Measurements from ENCODE around the gene SEC61B. TPM values are rescaled to one million over a fixed set of nuclear protein-coding genes. Genes with fewer than 3 reads are reported as not detected.
A peak's percentile ranks its signal among the peaks of the same experiment; 100 is the strongest.
"Not testable (repeated sequence)": the region's sequence is repeated elsewhere in the genome, so short reads cannot be mapped to it uniquely, and the experiment has no call there.

SEC61B gene
- polyA plus RNA-seq, 4 donors, result 145 to 156 (median 155) TPM

DNA sequence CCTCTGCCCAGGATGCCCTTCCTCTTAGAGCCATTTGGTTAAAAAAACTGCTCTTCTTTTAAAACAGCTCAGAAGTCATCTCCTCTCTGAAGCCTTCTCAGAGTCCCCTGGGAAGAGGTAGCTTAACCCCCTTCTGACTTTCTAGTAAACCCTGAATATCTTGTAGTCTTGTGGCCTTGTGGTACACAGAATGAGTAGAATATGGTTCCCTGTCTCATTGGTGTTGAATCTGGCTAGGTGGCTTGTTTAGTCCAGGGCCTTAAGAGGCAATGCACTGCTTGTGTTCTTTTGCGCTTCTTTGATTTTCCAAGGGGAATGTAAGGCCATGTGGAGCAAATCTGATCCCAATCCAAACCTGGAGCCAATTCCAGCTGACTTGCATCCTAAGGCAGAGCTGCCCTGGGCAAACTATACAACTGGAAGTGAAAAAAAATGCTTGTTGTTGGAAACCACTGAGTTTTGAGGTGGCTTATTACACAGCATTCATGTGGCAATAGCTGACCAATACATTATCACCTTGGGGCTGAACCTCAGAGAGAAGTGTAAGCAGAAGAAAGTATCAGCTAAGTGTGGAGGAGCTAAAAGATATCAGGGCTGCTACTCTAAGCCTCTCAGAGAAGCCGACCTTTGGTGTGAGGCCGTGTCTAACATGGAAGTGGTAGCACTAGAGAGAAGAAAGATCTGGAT, 31.3 kb upstream of the SEC61B start:
- DNase-seq (ENCODE audit: low read depth in 4 of 4, low spot score in 3 of 4), result no peak

DNA sequence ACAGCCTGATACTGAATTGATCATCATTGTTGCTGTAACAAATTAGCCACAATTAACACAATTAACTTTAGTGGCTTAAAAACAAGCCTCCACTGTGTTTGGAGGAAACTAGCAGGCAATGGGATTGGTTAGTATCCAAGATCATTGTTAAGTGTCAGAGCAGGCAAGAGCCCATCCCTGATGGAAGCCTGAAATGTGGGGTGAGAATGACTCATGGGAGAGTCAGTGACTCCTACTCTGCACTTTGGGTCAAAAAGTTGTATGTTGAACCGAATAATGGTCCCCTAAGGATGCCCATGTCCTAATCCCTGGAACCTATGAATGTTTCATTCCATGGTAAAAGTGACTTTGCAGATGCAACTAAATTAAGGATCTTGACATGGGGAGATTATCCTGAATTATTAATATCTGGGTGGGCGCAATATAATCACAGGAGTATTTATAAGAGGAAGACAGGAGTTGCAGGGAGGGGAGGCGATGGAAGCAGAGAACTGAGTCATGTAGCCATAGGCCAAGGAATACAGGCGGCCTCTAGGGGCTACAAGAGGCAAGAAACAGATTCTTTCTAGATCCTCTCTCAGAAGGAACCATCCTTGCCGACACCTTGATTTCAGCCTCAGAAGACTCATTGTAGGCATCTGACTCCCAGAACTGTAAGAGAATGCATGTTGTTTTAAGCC, 29.2 kb upstream of the SEC61B start:
- no peak for DNase-seq (ENCODE audit: low read depth in 4 of 4, low spot score in 3 of 4)

DNA sequence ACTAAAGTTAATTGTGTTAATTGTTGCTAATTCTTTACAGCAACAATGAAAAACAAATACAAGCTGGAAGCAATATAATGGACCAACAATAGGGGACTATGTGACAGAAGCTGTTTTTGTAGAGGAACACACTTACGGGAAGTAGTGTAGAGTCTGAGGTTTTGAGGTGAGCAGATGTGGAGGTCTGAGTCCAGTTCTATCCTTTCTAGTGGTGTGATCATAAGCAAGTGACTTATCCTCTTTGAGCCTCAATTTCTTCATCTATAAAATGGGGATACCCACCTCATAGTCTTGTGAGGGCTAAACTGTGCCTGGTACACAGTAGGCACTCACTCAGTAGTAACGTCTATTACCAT, 28.6 kb upstream of the SEC61B start:
- no peak for DNase-seq (ENCODE audit: low read depth in 4 of 4, low spot score in 3 of 4)

DNA sequence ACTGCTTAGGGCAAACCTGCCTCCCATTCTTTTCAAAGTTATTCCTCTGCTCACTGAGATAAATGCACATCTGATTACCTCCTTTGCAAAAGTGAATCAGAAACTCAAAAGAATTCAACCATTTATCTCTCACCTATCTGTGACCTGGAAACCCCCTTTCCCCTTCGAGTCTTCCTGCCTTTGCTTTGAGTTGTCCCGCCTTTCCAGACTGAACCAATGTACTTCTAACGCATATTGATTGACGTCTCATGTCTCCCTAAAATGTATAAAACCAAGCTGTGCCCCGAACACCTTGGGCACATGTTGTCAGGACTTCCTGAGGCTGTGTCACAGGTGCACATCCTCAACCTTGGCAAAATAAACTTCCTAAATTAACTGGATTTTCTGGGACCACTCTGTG, 25.6 kb upstream of the SEC61B start:
- not testable (repeated sequence) for DNase-seq (ENCODE audit: low read depth in 4 of 4, low spot score in 3 of 4)

DNA sequence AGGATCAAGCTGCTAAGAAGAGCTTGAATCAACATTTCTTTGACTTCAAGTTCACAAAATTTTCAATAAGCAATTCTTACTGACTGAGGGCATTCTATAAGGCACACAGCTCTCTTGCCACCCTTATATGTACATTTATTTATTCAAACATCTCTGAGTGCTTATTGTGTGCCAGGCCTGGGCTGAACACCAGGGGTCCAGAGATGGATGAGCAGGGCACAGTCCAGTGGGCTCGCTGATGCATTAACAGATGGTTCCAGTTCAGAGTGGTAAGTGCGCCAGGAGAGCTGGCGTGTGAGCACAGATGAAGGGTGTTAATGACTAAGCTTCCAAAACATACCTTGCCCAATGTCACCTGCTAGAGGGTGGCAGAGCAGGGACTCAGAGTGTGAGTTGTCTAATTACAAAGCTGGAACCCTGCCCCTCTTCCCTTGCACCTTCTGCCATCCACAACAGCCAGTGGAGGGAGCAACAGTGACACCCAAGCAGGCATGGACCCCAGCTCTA, 24.9 kb upstream of the SEC61B start:
- DNase-seq (ENCODE audit: low read depth in 4 of 4, low spot score in 3 of 4), result no peak

DNA sequence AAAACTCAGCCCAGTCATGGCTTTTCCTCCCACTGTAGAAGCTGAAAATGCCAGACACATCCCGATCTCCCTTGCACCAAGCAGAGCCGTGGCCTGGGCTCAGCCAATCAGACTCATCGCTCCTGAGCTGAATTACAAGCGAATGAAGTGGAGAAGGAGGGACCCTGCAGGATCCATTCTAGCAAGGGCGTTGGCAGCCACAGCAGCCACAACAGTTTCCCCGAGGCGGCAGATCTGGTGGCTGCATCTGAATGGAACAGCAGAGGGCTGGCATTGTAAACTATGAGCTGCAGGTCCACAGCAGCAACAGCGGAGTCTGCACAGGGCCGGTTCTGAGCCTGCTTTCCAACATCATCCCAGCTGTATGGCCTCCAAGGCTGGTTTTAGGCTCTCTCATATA, 24.1 kb upstream of the SEC61B start:
- no peak for DNase-seq (ENCODE audit: low read depth in 4 of 4, low spot score in 3 of 4)

DNA sequence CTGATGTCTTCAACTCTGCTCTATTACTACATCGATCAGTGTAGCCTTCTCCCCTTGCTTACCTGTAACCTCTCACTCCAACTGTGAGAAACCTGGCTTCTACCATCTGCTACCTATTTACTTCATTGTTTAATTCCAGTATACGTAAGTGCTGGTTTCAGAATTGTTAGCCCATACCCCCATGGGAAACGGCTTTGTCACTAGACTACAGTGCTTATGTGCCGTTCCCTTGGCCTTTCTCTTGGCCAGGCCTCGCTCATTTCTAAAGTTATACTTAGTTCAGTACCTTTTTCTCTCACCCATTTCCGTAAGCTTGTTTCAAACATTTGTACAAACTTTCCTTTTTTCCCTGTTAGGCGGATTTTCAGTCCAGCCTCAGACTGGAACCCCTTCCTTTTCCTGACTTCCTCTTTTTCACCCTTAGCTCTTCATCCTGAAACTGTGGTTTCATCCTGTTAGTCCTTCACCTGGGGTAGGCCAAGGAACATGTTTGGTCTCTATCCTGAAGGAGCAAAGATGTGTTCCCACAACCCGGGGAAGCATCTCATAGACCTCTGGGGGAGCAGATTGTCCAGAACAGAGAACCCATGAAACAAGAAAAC, 22.0 kb upstream of the SEC61B start:
- DNase-seq (ENCODE audit: low read depth in 4 of 4, low spot score in 3 of 4), result no peak

DNA sequence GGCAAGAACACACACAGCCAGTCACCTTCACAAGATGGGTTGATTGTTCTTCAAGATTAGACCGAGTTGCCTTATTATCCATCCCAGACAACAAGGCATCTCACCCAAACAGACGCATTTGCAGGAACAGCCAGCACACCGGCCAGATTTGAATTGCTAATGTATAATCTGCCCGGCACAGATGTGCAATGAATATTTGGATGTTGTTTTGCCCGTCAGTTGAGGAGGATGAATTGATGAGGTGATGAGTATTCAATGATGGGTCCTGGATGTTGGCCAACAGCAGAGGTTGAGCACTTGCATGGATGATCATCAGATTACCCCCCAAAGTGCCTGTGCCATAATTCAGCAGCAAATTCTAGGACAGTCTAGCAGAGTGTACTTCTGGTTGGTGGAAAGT, 20.5 kb upstream of the SEC61B start:
- no peak for DNase-seq (ENCODE audit: low read depth in 4 of 4, low spot score in 3 of 4)

DNA sequence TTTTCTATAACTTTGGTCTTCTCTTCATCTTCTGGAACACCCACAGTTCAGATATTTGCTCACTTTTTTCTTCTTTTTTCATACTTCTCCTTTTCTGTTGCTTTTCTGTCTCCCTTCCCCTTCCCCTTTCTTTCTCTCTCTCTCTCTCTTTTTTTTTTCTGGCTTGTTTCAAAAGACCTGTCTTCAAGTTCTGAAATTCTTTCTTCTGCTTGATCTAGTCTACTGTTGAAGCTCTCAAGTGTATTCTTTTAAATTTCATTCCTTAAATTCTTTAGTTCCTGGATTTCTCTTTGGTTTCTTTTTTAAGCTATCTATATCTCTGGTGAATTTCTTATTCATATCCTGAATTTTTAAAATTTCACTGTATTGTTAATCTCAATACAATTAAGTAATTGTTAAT, 11.5 kb upstream of the SEC61B start:
- DNase-seq (ENCODE audit: low read depth in 4 of 4, low spot score in 3 of 4), result no peak

DNA sequence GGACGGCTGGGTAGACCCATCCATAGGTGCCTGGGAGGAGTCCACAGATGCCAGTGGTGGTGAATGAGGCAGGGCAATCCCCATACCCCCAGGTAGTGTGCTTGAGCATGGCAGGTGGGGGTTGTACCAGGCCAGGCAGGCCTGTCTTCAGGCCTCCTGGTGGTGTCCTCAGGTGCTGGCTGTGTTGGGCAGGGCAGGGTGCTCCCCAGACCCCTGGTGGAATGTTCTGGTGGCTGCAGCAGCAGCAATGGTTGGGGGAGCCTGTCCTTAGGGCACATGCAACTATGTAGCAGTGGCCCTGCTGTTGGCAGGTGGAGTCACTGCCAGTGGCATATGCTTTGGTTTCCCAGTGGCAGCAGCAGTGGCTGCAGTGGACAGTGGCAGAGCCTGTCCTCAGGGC, 10.3 kb upstream of the SEC61B start:
- no peak for DNase-seq (ENCODE audit: low read depth in 4 of 4, low spot score in 3 of 4)

DNA sequence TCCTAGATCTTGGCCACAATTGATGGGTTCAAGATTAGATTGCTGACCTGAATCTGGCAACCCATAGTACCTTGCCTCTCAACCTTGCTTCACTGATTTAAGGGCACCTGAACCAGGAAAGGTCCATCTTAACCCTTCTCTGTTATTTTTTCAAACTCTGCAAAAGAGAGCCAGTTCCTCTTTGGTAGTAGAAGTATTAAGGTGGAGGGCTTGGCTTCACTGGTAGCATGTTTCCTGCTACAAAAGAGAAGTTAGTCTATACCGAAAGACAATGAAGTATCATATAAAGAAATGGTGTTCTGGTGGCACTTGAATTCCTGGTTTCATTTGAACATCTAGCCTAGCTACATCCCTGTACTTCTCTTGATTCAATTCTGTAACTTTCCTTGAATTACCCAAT, 8.9 kb upstream of the SEC61B start:
- DNase-seq (ENCODE audit: low read depth in 4 of 4, low spot score in 3 of 4), result no peak

DNA sequence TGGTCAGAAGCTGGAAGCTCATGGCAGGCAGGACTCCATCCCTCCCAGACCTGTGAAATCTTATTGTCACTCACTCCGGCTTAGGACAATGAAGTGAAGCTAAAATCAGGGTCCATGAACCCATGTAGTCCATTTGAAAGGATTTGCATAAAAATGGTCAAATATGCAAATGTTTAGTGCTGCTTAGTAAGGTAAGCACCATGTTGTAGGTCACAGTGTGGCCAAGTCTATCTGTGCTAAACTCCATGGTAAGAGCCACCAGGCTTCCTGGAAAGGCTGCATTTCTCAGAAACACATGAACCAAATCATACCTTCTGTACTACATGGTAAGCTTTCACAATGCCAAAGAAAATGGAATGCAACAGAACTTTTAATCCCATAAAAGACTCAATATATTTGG, 6.0 kb upstream of the SEC61B start:
- no peak for DNase-seq (ENCODE audit: low read depth in 4 of 4, low spot score in 3 of 4)

DNA sequence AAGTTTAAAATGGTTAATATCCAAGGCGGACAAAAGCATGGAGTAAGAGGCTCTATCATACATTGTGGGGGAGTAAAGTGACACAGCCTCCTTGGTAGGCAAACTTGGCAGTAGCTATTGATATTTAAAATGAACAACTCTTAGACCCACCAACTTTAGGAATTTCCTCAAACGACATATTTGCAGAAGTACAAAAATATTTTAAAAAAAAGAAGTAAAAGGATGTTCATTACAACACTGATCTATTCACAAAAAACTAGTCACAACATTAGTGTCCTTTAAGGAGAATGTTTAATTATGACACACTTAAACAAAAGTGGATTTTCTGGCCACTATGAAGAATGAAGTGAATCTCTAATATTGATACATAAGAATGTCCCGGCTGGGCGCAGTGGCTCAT, 2.1 kb upstream of the SEC61B start:
- DNase-seq (ENCODE audit: low read depth in 4 of 4, low spot score in 3 of 4), result no peak

DNA sequence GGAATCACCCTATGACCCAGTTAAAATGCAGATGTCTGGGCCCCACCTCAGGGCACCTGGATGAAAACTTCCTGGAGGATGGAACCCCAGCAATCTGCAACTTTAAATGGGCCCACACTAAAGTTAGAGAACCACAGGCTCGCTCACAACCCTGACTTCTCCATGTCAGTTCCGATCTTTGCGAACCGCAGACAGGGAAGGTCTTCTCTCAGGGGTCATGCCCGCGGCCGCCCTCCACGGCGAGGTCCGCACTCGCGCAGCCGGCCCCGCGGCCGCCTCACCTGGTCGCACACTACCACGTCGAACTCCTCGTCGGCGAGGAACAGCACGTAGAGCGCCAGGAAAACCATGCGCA, 839 bp upstream of the SEC61B start:
- no peak for DNase-seq (ENCODE audit: low read depth in 4 of 4, low spot score in 3 of 4)

DNA sequence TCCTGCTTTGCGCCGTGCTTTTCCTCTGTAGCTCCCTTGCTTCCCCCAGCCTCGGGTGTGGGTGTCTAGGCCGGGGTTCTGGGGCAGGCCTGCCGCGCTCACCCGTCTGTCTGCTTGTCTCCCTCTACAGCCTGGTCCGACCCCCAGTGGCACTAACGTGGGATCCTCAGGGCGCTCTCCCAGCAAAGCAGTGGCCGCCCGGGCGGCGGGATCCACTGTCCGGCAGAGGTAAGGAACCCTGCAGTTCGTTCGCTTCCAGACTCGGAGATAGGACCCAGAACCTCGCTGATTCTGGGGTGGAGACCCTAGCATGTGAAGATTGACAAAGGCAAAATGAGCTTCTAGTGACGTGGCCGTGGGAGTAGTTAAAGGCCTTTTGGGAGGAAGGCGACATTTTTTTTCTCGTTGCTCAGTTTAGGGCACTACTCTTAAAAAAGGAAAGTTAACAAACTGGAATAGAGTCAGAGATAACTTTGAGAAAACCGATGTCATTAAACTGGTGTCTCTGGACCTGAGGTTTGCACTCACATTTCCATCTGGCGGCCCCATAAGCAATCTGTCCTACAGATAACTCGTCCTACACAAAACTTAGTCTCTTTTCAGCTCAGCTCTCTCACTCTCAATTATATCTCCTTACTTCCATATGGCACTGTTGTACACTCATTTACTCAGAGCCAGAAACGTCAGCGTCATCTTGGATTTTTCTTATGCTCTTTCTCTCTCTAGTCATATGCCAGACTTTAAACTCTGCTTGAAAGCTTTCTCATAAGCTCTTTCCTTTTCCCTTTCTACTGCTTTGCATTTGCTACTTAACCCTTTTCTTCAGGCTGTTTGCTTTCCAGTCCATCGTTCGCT, 561 bp downstream of the SEC61B start:
- peak in 1 of 4 donors; percentile 12 for DNase-seq (ENCODE audit: low read depth in 4 of 4, low spot score in 3 of 4)

DNA sequence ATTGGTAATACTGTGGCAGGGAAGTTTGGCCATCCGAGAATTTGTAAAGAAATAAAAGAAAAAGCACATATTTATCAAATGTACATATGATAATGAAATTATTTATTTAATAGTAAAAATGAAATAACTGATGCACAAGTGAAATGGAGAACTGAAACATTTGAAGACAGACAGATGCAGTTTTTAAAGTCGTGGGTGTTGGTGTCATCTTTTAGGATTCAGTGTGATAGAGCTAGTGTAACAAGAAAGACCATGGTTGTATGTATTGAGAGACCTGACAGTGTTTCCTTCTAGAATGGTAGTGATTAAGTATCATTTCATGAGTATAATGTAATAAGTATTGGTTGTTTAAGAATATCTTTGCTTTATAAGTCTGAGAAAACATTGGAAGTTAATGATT, 2.4 kb downstream of the SEC61B start:
- no peak for DNase-seq (ENCODE audit: low read depth in 4 of 4, low spot score in 3 of 4)

DNA sequence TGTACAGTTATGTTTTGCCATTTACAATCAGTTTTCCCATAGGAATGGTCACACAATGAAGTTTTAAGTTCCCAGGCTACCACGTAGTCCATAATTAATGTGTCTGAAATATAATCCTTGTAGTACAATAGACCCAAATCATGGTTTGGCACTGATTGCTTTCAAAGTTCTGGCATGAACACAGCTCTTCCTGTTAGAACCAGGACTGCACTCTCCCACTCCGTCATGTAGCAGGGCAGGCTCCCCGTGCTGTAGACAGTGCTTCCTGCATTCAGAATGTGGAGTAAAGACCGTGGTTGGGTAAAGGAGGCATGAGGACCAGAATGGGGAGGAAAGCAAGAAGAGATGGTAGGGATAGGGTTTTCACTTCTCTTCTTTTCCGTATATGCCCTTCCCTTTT, 4.0 kb downstream of the SEC61B start:
- DNase-seq (ENCODE audit: low read depth in 4 of 4, low spot score in 3 of 4), result no peak

DNA sequence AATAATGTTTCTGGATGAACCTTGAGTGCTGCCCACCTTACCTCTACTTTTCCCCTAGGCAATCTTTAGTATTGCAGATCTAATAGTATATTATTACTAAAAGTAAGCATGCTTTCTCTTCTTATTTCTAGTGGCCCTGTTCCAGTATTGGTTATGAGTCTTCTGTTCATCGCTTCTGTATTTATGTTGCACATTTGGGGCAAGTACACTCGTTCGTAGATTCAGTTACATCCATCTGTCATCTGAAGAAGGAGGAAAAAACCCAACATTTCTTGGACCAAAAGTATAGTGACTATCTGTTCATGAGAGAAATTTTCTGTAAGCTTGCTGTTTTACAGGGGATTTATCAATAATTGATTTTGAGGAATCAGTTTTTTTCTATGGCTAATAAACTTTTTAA, 8.1 kb downstream of the SEC61B start:
- no peak for DNase-seq (ENCODE audit: low read depth in 4 of 4, low spot score in 3 of 4)

DNA sequence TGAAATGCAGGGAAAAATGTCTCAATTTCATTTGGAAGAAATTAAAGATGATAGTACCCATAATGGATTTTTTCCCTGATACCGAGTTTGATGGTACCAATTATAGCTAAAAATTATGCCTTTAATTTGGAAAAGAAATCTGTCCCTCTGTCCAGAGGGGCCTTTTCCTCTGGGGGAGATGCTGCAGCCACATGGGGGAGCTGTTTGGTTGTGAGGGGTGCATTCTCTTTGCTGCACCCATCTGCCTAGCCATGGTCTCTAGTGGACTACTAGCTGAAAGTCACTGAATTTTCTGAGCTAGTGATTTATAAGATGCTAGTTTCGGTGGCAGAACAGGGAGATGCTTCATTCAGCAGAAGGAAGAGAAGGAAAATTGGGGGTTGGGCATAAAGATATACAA, 9.6 kb downstream of the SEC61B start:
- DNase-seq (ENCODE audit: low read depth in 4 of 4, low spot score in 3 of 4), result no peak

DNA sequence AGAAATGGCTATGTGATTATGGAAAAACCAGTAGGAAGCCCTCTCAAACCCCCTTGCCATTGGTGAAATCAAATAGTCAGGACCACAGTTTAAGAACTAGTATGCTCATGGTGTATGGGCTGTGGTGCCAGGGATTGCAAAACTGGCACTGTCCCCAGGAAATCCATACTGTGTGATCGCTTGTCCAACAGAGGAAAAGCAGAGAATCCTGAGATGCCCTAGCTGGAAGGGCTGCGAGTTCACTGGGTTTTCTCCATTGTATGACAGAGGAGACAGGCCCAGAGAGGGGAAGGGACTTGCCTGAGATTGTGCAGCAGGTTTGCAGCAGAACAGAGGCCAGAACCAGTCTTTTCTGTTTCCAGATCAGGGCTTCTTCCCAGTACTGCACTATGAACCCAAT, 12.5 kb downstream of the SEC61B start:
- no peak for DNase-seq (ENCODE audit: low read depth in 4 of 4, low spot score in 3 of 4)

DNA sequence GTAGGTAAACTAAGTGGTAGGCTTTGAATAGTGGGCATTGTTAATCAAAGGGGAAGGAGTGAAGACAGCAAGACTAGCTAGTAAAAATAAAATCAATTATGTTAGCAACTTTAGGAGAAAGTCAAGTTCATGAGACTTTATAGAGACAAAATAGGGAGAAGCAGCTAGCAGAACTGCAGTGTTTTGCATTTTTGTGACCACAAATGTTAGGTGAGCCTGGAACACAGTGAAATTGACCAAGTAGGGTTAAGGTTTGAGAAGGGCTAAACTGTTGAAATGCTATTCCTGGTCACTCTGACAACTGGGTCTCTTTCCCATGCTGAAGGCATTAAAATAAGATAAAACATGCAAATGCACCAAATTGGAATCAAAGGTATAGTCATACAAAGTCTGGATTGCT, 13.0 kb downstream of the SEC61B start:
- DNase-seq (ENCODE audit: low read depth in 4 of 4, low spot score in 3 of 4), result no peak

Data from left renal pelvis (tissue), 4 donors.